ENCODE measurements around the gene HEPH. TPM values are rescaled to one million over a fixed set of nuclear protein-coding genes. Genes with fewer than 3 reads are reported as not detected.

HEPH gene
- total RNA-seq, 1 donor from 2014 or later = 11.4 TPM

GRCh38 chrX:66200050-66200664, 36.1 kb downstream of the HEPH start:
- no peak for ATAC-seq

GRCh38 chrX:66200855-66201795, 37.1 kb downstream of the HEPH start:
- no peak for ATAC-seq

More at GRCh38 chrX:66200050-66200664, 36.1 kb downstream of the HEPH start:
- Histone ChIP-seq H3K36me3 (no peaks in the 10 kb centered on the region), H3K27ac (no peak overlapping the region), H3K9me3 (no peaks in the 10 kb centered on the region), H3K27me3 (ENCODE audit: low read depth) (no peaks in the 10 kb centered on the region), H3K4me1 (no peaks in the 10 kb centered on the region), H3K4me3 (no peak overlapping the region)
- no peak for TF ChIP-seq CTCF (IDR thresholded peaks at IDR 0.05)
- intact Hi-C loops (cut with DNase I) = no loop called here
- no peak for DNase-seq

GRCh38 chrX:66203114-66203513, 39.1 kb downstream of the HEPH start:
- Histone ChIP-seq H3K27ac (no peak overlapping the region), H3K4me3 (no peak overlapping the region), H3K36me3 (no peaks in the 10 kb centered on the region), H3K4me1 (no peaks in the 10 kb centered on the region), H3K9me3 (no peaks in the 10 kb centered on the region), H3K27me3 (ENCODE audit: low read depth) (no peaks in the 10 kb centered on the region)
- ATAC-seq (no peak), DNase-seq (no peak)
- no peak for TF ChIP-seq CTCF (IDR thresholded peaks at IDR 0.05)
- intact Hi-C loops (cut with DNase I) = no loop called here

More at GRCh38 chrX:66200855-66201795, 37.1 kb downstream of the HEPH start:
- TF ChIP-seq CTCF (IDR thresholded peaks at IDR 0.05) = no peak
- H3K27me3 ChIP-seq (ENCODE audit: low read depth) = no peaks in the 10 kb centered on the region
- no peaks in the 10 kb centered on the region for H3K9me3 ChIP-seq
- H3K27ac ChIP-seq = no peak overlapping the region
- no peak for DNase-seq
- no peaks in the 10 kb centered on the region for H3K4me1 ChIP-seq
- intact Hi-C loops (cut with DNase I) = no loop called here
- no peaks in the 10 kb centered on the region for H3K36me3 ChIP-seq
- H3K4me3 ChIP-seq = no peak overlapping the region

GRCh38 chrX:66221856-66222255, 57.8 kb downstream of the HEPH start:
- Histone ChIP-seq H3K27me3 (ENCODE audit: low read depth) (no peaks in the 10 kb centered on the region), H3K4me1 (no peaks in the 10 kb centered on the region), H3K4me3 (no peak overlapping the region), H3K36me3 (no peaks in the 10 kb centered on the region), H3K9me3 (no peaks in the 10 kb centered on the region), H3K27ac (no peak overlapping the region)
- no peak for TF ChIP-seq CTCF (IDR thresholded peaks at IDR 0.05)
- ATAC-seq = no peak
- intact Hi-C loops (cut with DNase I) = no loop called here
- DNase-seq = no peak

GRCh38 chrX:66232296-66232695, 68.2 kb downstream of the HEPH start:
- Histone ChIP-seq H3K4me1 (no peaks in the 10 kb centered on the region), H3K4me3 (no peak overlapping the region), H3K27me3 (ENCODE audit: low read depth) (no peaks in the 10 kb centered on the region), H3K36me3 (no peaks in the 10 kb centered on the region), H3K27ac (no peak overlapping the region), H3K9me3 (no peaks in the 10 kb centered on the region)
- DNase-seq (no peak), ATAC-seq (no peak)
- no peak for TF ChIP-seq CTCF (IDR thresholded peaks at IDR 0.05)
- intact Hi-C loops (cut with DNase I) = no loop called here
